ENCODE data around the gene LRRC42. TPM values are rescaled to one million over a fixed set of nuclear protein-coding genes. Genes with fewer than 3 reads are reported as not detected.
"Not testable (repeated sequence)": the region's sequence is repeated elsewhere in the genome, so short reads cannot be mapped to it uniquely, and the experiment has no call there.

LRRC42 gene
- total and polyA plus RNA-seq, 4 donors: 11.4 to 26.2 (median 16.8) TPM

- H3K27me3 ChIP-seq (ENCODE audit: control insufficient read depth in 1 of 2, insufficient read depth in 2 of 2, low read length in 1 of 2); H3K4me1 ChIP-seq (ENCODE audit: control insufficient read depth in 1 of 2, insufficient read depth in 2 of 2, low read length in 2 of 2); H3K36me3 ChIP-seq (ENCODE audit: control insufficient read depth in 1 of 2, insufficient read depth in 2 of 2, low read length in 1 of 2); H3K27ac ChIP-seq (ENCODE audit: low read depth in 1 of 2, low read length in 2 of 2); H3K9me3 ChIP-seq (ENCODE audit: control insufficient read depth, low read length); H3K4me3 ChIP-seq (ENCODE audit: low read length in 2 of 2); ATAC-seq (ENCODE audit: low FRiP score); intact Hi-C loops (cut with DNase I): not testable (repeated sequence)
- DNase-seq: peak in 1 of 2 donors; percentile 58
- 96 to 97% methylated on average over 19 of the region's 19 CpGs for WGBS, 2 donors
Observed at GRCh38 chr1:54003750-54004480, 57.8 kb downstream of the LRRC42 start.

- Histone ChIP-seq H3K4me3 (ENCODE audit: low read length in 2 of 2) (no peak overlapping the region), H3K27me3 (ENCODE audit: control insufficient read depth in 1 of 2, insufficient read depth in 2 of 2, low read length in 1 of 2) (no peaks in the 10 kb centered on the region), H3K4me1 (ENCODE audit: control insufficient read depth in 1 of 2, insufficient read depth in 2 of 2, low read length in 2 of 2) (no peaks in the 10 kb centered on the region), H3K9me3 (ENCODE audit: control insufficient read depth, low read length) (no peaks in the 10 kb centered on the region), H3K36me3 (ENCODE audit: control insufficient read depth in 1 of 2, insufficient read depth in 2 of 2, low read length in 1 of 2) (no peaks in the 10 kb centered on the region), H3K27ac (ENCODE audit: low read depth in 1 of 2, low read length in 2 of 2) (no peak overlapping the region)
- intact Hi-C loops (cut with DNase I): no loop called here
- 93 to 94% methylated on average over 27 of the region's 27 CpGs for WGBS, 2 donors
- DNase-seq (peak in 1 of 2 donors; percentile 61), ATAC-seq (ENCODE audit: low FRiP score) (no peak)
Observed at GRCh38 chr1:54004481-54005049, 58.4 kb downstream of the LRRC42 start.

DNA sequence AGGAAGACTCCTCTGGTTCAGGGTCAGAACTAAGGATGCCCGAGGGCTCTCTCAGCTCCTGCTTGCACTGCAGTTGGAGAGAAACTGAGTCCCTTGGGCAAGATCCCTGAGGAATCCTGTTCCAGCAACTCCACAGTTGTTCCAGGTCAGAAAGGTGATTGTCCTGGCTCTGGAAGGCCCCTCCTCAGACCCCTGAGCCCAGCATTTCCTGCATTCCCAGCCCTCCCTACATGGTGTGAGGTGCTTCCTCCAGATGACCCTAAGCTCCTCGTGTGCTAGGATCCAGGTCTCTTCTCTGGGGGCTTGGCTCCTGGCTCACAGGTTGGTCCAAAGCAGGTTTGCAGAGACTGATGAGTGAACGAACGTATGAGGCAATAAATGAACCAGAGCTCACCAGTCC lies 60.4 kb downstream of the LRRC42 start:
- H3K36me3 ChIP-seq (ENCODE audit: control insufficient read depth in 1 of 2, insufficient read depth in 2 of 2, low read length in 1 of 2): no peaks in the 10 kb centered on the region
- WGBS, 2 donors: 72 to 79% methylated on average over 4 of the region's 4 CpGs
- no peak overlapping the region for H3K4me3 ChIP-seq (ENCODE audit: low read length in 2 of 2)
- no peaks in the 10 kb centered on the region for H3K9me3 ChIP-seq (ENCODE audit: control insufficient read depth, low read length)
- DNase-seq (no peak), ATAC-seq (ENCODE audit: low FRiP score) (no peak)
- no peaks in the 10 kb centered on the region for H3K27me3 ChIP-seq (ENCODE audit: control insufficient read depth in 1 of 2, insufficient read depth in 2 of 2, low read length in 1 of 2)
- no peaks in the 10 kb centered on the region for H3K4me1 ChIP-seq (ENCODE audit: control insufficient read depth in 1 of 2, insufficient read depth in 2 of 2, low read length in 2 of 2)
- intact Hi-C loops (cut with DNase I): no loop called here
- no peak overlapping the region for H3K27ac ChIP-seq (ENCODE audit: low read depth in 1 of 2, low read length in 2 of 2)

GRCh38 chr1:54007613-54008012 lies 61.5 kb downstream of the LRRC42 start:
- DNase-seq: no peak
- H3K9me3 ChIP-seq (ENCODE audit: control insufficient read depth, low read length): no peaks in the 10 kb centered on the region
- no peak for ATAC-seq (ENCODE audit: low FRiP score)
- WGBS, 2 donors: 95 to 96% methylated on average over 4 of the region's 4 CpGs
- no peak overlapping the region for H3K4me3 ChIP-seq (ENCODE audit: low read length in 2 of 2)
- no peaks in the 10 kb centered on the region for H3K4me1 ChIP-seq (ENCODE audit: control insufficient read depth in 1 of 2, insufficient read depth in 2 of 2, low read length in 2 of 2)
- no peak overlapping the region for H3K27ac ChIP-seq (ENCODE audit: low read depth in 1 of 2, low read length in 2 of 2)
- no peaks in the 10 kb centered on the region for H3K27me3 ChIP-seq (ENCODE audit: control insufficient read depth in 1 of 2, insufficient read depth in 2 of 2, low read length in 1 of 2)
- intact Hi-C loops (cut with DNase I): no loop called here
- H3K36me3 ChIP-seq (ENCODE audit: control insufficient read depth in 1 of 2, insufficient read depth in 2 of 2, low read length in 1 of 2): no peaks in the 10 kb centered on the region

GRCh38 chr1:54008876-54009275 lies 62.7 kb downstream of the LRRC42 start:
- WGBS, 2 donors: 84 to 86% methylated on average over 13 of the region's 13 CpGs
- no peaks in the 10 kb centered on the region for H3K36me3 ChIP-seq (ENCODE audit: control insufficient read depth in 1 of 2, insufficient read depth in 2 of 2, low read length in 1 of 2)
- H3K27ac ChIP-seq (ENCODE audit: low read depth in 1 of 2, low read length in 2 of 2): no peak overlapping the region
- no peaks in the 10 kb centered on the region for H3K27me3 ChIP-seq (ENCODE audit: control insufficient read depth in 1 of 2, insufficient read depth in 2 of 2, low read length in 1 of 2)
- H3K4me1 ChIP-seq (ENCODE audit: control insufficient read depth in 1 of 2, insufficient read depth in 2 of 2, low read length in 2 of 2): no peaks in the 10 kb centered on the region
- ATAC-seq (ENCODE audit: low FRiP score) (no peak), DNase-seq (peak in 1 of 2 donors; percentile 52)
- intact Hi-C loops (cut with DNase I): no loop called here
- H3K9me3 ChIP-seq (ENCODE audit: control insufficient read depth, low read length): no peaks in the 10 kb centered on the region
- no peak overlapping the region for H3K4me3 ChIP-seq (ENCODE audit: low read length in 2 of 2)

DNA sequence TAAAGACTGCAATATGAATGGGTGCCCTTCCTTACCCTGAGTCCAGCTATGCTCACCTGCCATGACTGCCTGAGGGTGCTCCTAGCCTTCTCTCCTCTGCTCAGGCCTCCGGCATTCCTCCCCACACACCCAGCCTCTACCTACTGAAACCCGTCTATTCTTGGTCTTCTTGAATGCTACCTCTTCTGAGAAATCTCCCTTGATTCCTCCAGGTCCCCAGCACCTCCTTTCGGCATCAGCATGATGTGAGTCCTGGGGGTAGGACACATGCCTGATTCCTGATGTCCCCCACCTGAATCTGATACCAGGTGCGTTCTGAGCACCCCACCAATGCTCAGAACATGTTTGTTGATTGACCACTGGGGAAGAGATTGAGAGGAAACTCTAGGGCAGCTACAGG lies 63.3 kb downstream of the LRRC42 start:
- Histone ChIP-seq H3K9me3 (ENCODE audit: control insufficient read depth, low read length) (no peaks in the 10 kb centered on the region), H3K4me3 (ENCODE audit: low read length in 2 of 2) (no peak overlapping the region), H3K27me3 (ENCODE audit: control insufficient read depth in 1 of 2, insufficient read depth in 2 of 2, low read length in 1 of 2) (no peaks in the 10 kb centered on the region), H3K27ac (ENCODE audit: low read depth in 1 of 2, low read length in 2 of 2) (no peak overlapping the region), H3K36me3 (ENCODE audit: control insufficient read depth in 1 of 2, insufficient read depth in 2 of 2, low read length in 1 of 2) (no peaks in the 10 kb centered on the region), H3K4me1 (ENCODE audit: control insufficient read depth in 1 of 2, insufficient read depth in 2 of 2, low read length in 2 of 2) (no peaks in the 10 kb centered on the region)
- WGBS, 2 donors: 86 to 95% methylated on average over 4 of the region's 4 CpGs
- intact Hi-C loops (cut with DNase I): no loop called here
- DNase-seq: no peak
- ATAC-seq (ENCODE audit: low FRiP score): no peak

- ATAC-seq (ENCODE audit: low FRiP score) (no peak), DNase-seq (no peak)
- 69 to 81% methylated on average over 5 of the region's 5 CpGs for WGBS, 2 donors
- Histone ChIP-seq H3K36me3 (ENCODE audit: control insufficient read depth in 1 of 2, insufficient read depth in 2 of 2, low read length in 1 of 2) (no peaks in the 10 kb centered on the region), H3K27ac (ENCODE audit: low read depth in 1 of 2, low read length in 2 of 2) (no peak overlapping the region), H3K27me3 (ENCODE audit: control insufficient read depth in 1 of 2, insufficient read depth in 2 of 2, low read length in 1 of 2) (no peaks in the 10 kb centered on the region), H3K4me1 (ENCODE audit: control insufficient read depth in 1 of 2, insufficient read depth in 2 of 2, low read length in 2 of 2) (no peaks in the 10 kb centered on the region), H3K4me3 (ENCODE audit: low read length in 2 of 2) (no peak overlapping the region), H3K9me3 (ENCODE audit: control insufficient read depth, low read length) (no peaks in the 10 kb centered on the region)
- intact Hi-C loops (cut with DNase I): no loop called here
Observed at GRCh38 chr1:54010415-54011117, 64.4 kb downstream of the LRRC42 start.

- peak in 1 of 2 donors; percentile 26 for DNase-seq
- 79 to 81% methylated on average over 9 of the region's 9 CpGs for WGBS, 2 donors
- ATAC-seq (ENCODE audit: low FRiP score): no peak
Observed at GRCh38 chr1:54011316-54012007, 65.3 kb downstream of the LRRC42 start.

More at GRCh38 chr1:54011316-54012007, 65.3 kb downstream of the LRRC42 start:
- intact Hi-C loops (cut with DNase I): no loop called here
- no peak overlapping the region for H3K4me3 ChIP-seq (ENCODE audit: low read length in 2 of 2)
- no peaks in the 10 kb centered on the region for H3K27me3 ChIP-seq (ENCODE audit: control insufficient read depth in 1 of 2, insufficient read depth in 2 of 2, low read length in 1 of 2)
- no peaks in the 10 kb centered on the region for H3K36me3 ChIP-seq (ENCODE audit: control insufficient read depth in 1 of 2, insufficient read depth in 2 of 2, low read length in 1 of 2)
- no peaks in the 10 kb centered on the region for H3K4me1 ChIP-seq (ENCODE audit: control insufficient read depth in 1 of 2, insufficient read depth in 2 of 2, low read length in 2 of 2)
- no peak overlapping the region for H3K27ac ChIP-seq (ENCODE audit: low read depth in 1 of 2, low read length in 2 of 2)
- no peaks in the 10 kb centered on the region for H3K9me3 ChIP-seq (ENCODE audit: control insufficient read depth, low read length)

Measured in aorta (tissue), 5 donors.